Hepatocyte (in vitro differentiated cells): ENCODE results near the gene FRY. TPM values are rescaled to one million over a fixed set of nuclear protein-coding genes. Genes with fewer than 3 reads are reported as not detected.

Experiments used
- DNase-seq: peaks from one replicate; pipeline ENCODE4 v3.0.0-alpha.2; 2016; ENCODE audit warnings: low spot score
- H2AFZ ChIP-seq: fragments of 200-600 bp; sonication (generic); 2 replicates; pipeline ENCODE4 v1.6.0; 2016; ENCODE audit warnings: antibody characterized with exemption, mild to moderate bottlenecking
- H3K27ac ChIP-seq: fragments of 200-600 bp; sonication (generic); 2 replicates; pipeline ENCODE4 v1.5.1; 2016; ENCODE audit warnings: mild to moderate bottlenecking
- H3K27me3 ChIP-seq: fragments of 200-600 bp; sonication (generic); 2 replicates; pipeline ENCODE4 v1.6.1; 2016
- H3K36me3 ChIP-seq: fragments of 200-600 bp; sonication (generic); replicated peaks from 2 replicates; pipeline ENCODE4 v1.5.1; 2016; ENCODE audit warnings: low read depth; ENCODE audit not compliant: insufficient read depth
- H3K4me1 ChIP-seq: fragments of 200-600 bp; sonication (generic); 2 replicates; pipeline ENCODE4 v1.5.1; 2016; ENCODE audit warnings: mild to moderate bottlenecking, moderate library complexity; ENCODE audit not compliant: insufficient read depth
- H3K4me2 ChIP-seq: fragments of 200-600 bp; sonication (generic); 2 replicates; pipeline ENCODE4 v1.6.0; 2016
- H3K4me3 ChIP-seq: fragments of 200-600 bp; sonication (generic); 2 replicates; pipeline ENCODE4 v1.5.1; 2016; ENCODE audit warnings: mild to moderate bottlenecking
- H3K79me2 ChIP-seq: fragments of 200-600 bp; sonication (generic); 2 replicates; pipeline ENCODE4 v1.6.0; 2017; ENCODE audit warnings: mild to moderate bottlenecking
- H3K9me2 ChIP-seq: fragments of 200-600 bp; sonication (generic); replicated peaks from 2 replicates; pipeline ENCODE4 v1.6.0; 2017; ENCODE audit warnings: mild to moderate bottlenecking; ENCODE audit not compliant: insufficient read depth
- H3K9me3 ChIP-seq: fragments of 200-600 bp; sonication (generic); 2 replicates; pipeline ENCODE4 v1.5.1; 2016; ENCODE audit warnings: low read depth, mild to moderate bottlenecking
- H4K20me1 ChIP-seq: fragments of 200-600 bp; sonication (generic); 2 replicates; pipeline ENCODE4 v1.6.0; 2016; ENCODE audit warnings: mild to moderate bottlenecking; ENCODE audit not compliant: insufficient read depth, poor library complexity, severe bottlenecking
- CTCF ChIP-seq: fragments of 200-600 bp; sonication (generic); IDR thresholded peaks from 2 replicates; pipeline ENCODE4 v1.5.1; 2016; ENCODE audit warnings: antibody characterized with exemption, mild to moderate bottlenecking; ENCODE audit not compliant: poor library complexity
- EZH2 ChIP-seq: fragments of 200-600 bp; sonication (generic); IDR thresholded peaks from 2 replicates; pipeline ENCODE4 v1.6.1; 2016; ENCODE audit warnings: antibody characterized with exemption, mild to moderate bottlenecking, borderline replicate concordance
- EZH2phosphoT487 ChIP-seq: fragments of 200-600 bp; sonication (generic); IDR thresholded peaks from one replicate; pipeline ENCODE4 v1.6.1; 2018; ENCODE audit warnings: antibody characterized with exemption, mild to moderate bottlenecking, low read depth, moderate library complexity; ENCODE audit not compliant: unreplicated experiment, severe bottlenecking
- WGBS: methylation state at CpG from one replicate; pipeline ENCODE4 v1.1.6; 2016; ENCODE audit warnings: low lambda C conversion rate; ENCODE audit errors: missing lambda C conversion rate; 5-methylcytosine and 5-hydroxymethylcytosine counted together
- polyA plus RNA-seq: library from polyadenylated mRNA; unstranded; fragments of >200 nt; fragmentation: Nextera tagmentation; extraction: Ambion mirVana; gene quantifications from 2 replicates; pipeline ENCODE4 v1.2.1, GENCODE V29; 2016
- total RNA-seq: library from RNA; depleted of rRNA; stranded (reverse); fragments of >200 nt; gene quantifications from 2 replicates; pipeline ENCODE4 v1.2.3, GENCODE V29; 2014

FRY gene
- total and polyA plus RNA-seq, 2 experiments from 2014 or later = 2.4 to 3.7 TPM

DNA sequence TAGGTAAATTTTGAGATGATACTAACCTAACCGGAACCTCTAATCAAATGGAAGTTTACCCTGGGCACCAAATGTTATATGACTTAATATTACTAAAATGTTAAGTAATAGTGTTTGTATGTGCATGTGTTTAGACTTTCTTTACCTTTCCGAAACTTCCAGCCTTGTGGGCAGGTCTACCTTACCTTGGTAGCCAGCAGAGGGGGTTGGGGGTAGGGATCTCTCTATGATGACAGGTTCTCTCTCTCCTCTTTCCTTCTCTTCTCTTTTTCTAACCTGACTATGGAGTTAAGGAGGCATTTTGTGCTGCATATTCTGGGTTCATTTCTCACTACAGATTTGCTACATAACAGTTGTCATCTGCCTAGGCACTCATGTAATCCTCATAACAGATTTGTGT, 6.8 kb upstream of the FRY start:
- WGBS = 93% methylated on average over 2 of the region's 2 CpGs
- DNase-seq = no peak
- H3K36me3 ChIP-seq = no peaks in the 10 kb centered on the region

GRCh38 chr13:32025730-32026129, 5.8 kb upstream of the FRY start:
- TF ChIP-seq EZH2 = no peak
- TF ChIP-seq EZH2phosphoT487 = no peak
- TF ChIP-seq CTCF = no peak
- Histone ChIP-seq H3K4me1 (no peaks in the 10 kb centered on the region), H3K9me2 (no peaks in the 10 kb centered on the region), H3K9me3 (no peaks in the 10 kb centered on the region), H3K4me3 (no peak overlapping the region), H3K27me3 (no peaks in the 10 kb centered on the region), H3K79me2 (no peaks in the 10 kb centered on the region), H3K36me3 (no peaks in the 10 kb centered on the region), H2AFZ (no peak overlapping the region), H4K20me1 (no peaks in the 10 kb centered on the region), H3K4me2 (no peak overlapping the region), H3K27ac (no peak overlapping the region)
- WGBS = 49% methylated on average over 2 of the region's 2 CpGs
- DNase-seq = no peak

More for the DNA sequence above, 6.8 kb upstream of the FRY start:
- no peaks in the 10 kb centered on the region for H3K27me3 ChIP-seq
- no peak overlapping the region for H3K4me2 ChIP-seq
- H4K20me1 ChIP-seq = no peaks in the 10 kb centered on the region
- H3K9me2 ChIP-seq = no peaks in the 10 kb centered on the region
- no peaks in the 10 kb centered on the region for H3K4me1 ChIP-seq
- no peak overlapping the region for H2AFZ ChIP-seq
- H3K9me3 ChIP-seq = no peaks in the 10 kb centered on the region
- H3K79me2 ChIP-seq = no peaks in the 10 kb centered on the region
- H3K27ac ChIP-seq = no peak overlapping the region
- TF ChIP-seq EZH2 = no peak
- no peak for TF ChIP-seq CTCF
- no peak for TF ChIP-seq EZH2phosphoT487
- H3K4me3 ChIP-seq = no peak overlapping the region

DNA sequence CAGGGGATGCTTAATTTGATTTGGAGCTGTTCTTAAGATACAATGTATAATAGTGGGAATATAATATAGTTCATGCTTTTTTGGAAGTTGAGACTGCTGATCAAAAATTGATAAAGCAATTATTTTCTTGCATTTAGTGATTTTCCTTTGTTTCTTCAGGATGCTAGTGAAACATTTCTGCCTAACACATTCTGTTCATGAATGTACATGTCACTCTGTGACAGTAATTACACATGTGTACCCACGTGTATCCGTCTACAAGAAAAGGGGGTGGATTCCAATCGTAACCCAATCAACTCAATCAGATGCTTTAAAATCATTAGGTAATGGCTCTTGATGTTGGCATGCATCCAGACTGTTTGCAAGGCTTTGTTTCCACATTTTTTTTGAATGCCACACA, 5.0 kb upstream of the FRY start:
- Histone ChIP-seq H3K9me2 (no peaks in the 10 kb centered on the region), H3K27me3 (no peaks in the 10 kb centered on the region), H3K4me3 (no peak overlapping the region), H3K27ac (no peak overlapping the region), H2AFZ (no peak overlapping the region), H3K36me3 (no peaks in the 10 kb centered on the region), H3K79me2 (no peaks in the 10 kb centered on the region), H4K20me1 (no peaks in the 10 kb centered on the region), H3K4me2 (no peak overlapping the region), H3K4me1 (no peaks in the 10 kb centered on the region), H3K9me3 (no peaks in the 10 kb centered on the region)
- TF ChIP-seq CTCF (no peak), EZH2phosphoT487 (no peak), EZH2 (no peak)
- no peak for DNase-seq
- WGBS = 80% methylated on average over 3 of the region's 3 CpGs

DNA sequence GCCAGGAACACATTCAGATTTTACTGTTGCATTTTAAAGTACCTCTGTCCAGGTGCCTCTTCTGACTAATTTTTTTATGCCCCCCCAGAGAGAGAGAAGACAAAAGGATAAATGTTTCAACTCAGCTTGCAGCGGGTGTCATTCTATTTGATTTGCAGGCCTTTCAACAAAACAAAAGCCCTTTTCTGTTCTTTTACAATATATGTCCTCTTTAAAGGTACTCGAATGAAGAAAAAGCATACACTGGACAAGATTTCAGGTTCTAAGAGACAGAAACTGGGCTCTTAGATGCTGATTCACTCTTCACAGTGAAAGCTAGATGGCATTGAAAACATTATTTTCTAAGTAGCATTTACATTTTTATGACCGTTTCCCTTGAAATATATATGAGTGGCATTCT, 2.9 kb upstream of the FRY start:
- no peak for DNase-seq
- no peaks in the 10 kb centered on the region for H3K4me1 ChIP-seq
- peaks cover 3% of the 10 kb centered on the region for H3K27me3 ChIP-seq
- no peak for TF ChIP-seq EZH2phosphoT487
- no peak for TF ChIP-seq CTCF
- TF ChIP-seq EZH2 = no peak
- no peaks in the 10 kb centered on the region for H4K20me1 ChIP-seq
- H3K4me2 ChIP-seq = no peak overlapping the region
- no peak overlapping the region for H3K27ac ChIP-seq
- no peak overlapping the region for H3K4me3 ChIP-seq
- H3K9me2 ChIP-seq = no peaks in the 10 kb centered on the region
- H3K36me3 ChIP-seq = no peaks in the 10 kb centered on the region
- no peaks in the 10 kb centered on the region for H3K9me3 ChIP-seq
- 86% methylated on average over 3 of the region's 3 CpGs for WGBS
- no peaks in the 10 kb centered on the region for H3K79me2 ChIP-seq
- H2AFZ ChIP-seq = no peak overlapping the region
